GM21786 (cell line): ENCODE data around the gene ATAD2B.

Experiments
- ATAC-seq: cut with Tn5 transposase; IDR thresholded peaks from one replicate; pipeline ENCODE4 v1.9.1; 2021; ENCODE audit not compliant: unreplicated experiment

The ATAD2B gene

DNA sequence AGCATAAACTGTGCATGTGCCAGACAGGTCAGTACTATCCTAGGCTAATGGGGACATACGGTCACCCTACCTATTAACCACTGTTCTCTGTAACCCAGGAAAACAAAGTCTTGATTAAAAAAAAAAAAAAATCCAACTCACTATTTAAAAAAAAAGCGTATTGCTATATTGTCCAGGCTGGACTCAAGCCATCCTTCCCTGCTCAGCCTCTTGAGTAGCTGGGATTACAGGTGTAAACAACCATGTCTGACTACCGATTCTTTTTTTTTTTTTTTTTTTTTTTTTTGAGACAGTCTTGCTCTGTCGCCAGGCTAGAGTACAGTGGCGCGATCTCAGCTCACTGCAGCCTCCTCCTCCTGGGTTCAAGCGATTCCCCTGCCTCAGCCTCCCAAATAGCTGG is 11.6 kb downstream of the ATAD2B start:
- no peak for ATAC-seq

DNA sequence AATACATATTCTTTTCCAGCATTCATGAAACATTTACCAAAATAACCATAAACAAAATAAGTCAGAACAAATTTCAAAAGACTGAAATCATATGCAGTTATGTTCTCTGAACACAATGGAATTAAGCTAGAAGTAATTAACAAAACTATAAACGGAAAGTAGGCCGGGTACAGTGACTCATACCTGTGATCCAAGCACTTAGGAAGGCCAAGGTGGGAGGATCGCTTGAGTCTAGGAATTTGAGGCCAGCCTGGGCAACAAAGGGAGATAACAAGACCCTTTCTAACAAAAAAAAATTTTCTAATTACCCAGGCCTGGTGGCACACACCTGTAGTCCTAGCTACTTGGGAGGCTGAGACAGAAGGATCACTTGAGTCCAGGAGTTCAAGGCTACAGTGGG is 14.9 kb downstream of the ATAD2B start:
- ATAC-seq = no peak

DNA sequence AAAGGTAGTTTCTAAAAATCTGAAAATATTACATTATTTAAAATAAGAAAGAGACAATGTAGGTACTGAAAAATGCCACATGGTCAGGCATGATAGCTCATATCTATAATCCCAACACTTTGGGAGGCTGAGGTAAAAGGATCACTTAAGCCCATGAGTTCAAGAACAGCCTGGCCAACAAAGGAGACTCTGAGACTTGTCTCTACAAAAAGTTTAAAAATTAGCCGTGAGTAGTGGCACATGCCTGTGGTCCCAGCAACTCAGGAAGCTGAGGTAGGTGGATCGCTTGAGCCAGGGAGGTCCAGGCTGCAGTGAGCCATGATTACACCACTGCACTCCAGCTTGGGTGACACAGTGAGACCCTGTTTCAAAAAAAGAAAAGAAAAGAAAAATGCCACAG is 21.8 kb downstream of the ATAD2B start:
- no peak for ATAC-seq

DNA sequence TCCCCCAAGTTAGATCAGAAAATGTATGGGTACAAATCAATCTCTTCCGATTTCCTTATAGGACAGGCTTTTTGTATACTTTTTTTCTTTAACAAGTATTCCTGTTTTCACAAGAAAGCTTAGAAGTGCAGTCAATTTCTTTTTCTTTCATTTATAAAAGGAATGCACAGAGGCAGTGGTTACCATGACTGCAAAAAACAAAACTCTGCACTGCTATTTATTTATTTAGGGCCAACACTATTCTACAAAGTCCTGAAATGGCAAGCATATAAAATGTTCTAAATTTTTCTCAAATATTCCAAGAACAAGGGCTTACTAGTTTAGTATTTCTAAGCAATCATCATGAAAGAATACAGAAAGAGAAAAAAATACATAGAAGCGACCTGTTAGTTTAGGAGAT is 22.2 kb downstream of the ATAD2B start:
- ATAC-seq = no peak

DNA sequence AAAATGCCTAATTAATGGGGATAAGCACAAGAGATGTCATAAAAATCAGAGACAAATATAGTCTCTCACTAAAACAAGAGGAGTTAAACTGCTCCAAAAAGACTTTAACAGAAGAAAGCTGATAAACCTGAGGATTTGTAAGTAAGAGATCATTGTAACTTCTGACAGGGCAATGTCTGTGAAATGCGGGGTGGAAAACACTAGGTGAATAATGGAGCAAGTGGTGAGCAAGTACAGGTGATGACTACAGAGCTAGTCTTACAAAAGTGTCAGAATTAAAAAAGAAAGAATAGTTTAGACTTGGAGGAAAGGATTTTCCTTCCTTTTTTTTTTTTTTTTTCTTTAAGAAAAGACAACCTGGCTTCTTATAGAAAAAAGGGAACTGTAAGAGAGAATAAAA is 22.7 kb downstream of the ATAD2B start:
- no peak for ATAC-seq

DNA sequence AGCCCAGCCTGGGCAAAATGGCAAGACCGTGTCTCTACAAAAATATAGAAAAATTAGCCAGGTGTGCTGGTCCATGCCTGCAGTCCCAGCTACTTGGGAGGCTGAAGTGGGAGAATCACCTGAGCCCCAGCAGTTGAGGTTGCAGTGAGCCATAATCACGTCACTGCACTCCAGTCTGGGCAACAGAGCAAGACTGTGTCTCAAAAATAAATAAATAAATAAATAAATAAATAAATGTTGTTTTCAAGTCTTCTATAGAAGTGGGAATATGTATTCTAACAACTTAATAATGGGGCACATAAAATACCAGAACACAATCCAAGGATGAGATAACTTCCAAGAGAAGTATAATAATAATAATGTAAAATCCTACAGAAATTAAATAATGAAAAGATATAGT is 23.9 kb downstream of the ATAD2B start:
- no peak for ATAC-seq

DNA sequence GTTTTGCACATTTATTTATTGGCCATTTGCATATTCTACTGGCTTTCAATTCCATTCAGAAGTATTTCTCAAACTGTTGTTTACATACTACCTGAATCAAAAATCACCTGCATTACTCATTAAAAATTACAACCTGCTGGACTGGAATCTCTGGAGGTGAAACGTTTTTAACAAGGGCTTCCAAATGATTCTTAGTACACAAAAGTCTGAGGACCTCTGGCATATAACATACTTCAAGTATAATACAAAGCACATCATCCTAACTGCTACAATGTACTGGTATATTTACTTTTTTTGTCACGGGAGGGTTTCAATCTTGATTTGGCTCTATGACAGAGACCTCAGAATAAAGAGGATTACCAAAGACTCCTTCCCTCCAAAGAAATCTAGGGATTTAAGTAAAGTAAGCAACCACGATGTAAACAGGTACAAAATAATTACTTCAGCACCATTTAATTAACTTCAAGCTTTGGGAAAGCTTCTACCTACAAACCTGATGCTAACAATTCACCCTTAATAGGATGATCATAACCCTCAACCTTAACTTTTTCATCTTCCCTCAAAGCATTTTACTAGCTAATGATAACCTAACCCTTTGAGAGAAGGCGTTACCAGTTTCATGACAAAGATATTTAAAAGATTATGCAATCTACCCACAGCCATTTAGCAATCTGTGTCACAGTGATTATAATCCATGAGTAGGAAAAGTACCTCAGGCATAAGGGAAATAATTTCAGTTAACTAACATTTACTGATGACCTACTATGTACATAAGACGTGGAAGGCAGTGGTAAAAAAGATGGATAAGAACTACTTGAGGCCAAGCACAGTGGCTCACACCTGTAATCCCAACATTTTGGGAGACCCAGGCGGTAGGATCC is 24.7 kb downstream of the ATAD2B start:
- no peak for ATAC-seq

DNA sequence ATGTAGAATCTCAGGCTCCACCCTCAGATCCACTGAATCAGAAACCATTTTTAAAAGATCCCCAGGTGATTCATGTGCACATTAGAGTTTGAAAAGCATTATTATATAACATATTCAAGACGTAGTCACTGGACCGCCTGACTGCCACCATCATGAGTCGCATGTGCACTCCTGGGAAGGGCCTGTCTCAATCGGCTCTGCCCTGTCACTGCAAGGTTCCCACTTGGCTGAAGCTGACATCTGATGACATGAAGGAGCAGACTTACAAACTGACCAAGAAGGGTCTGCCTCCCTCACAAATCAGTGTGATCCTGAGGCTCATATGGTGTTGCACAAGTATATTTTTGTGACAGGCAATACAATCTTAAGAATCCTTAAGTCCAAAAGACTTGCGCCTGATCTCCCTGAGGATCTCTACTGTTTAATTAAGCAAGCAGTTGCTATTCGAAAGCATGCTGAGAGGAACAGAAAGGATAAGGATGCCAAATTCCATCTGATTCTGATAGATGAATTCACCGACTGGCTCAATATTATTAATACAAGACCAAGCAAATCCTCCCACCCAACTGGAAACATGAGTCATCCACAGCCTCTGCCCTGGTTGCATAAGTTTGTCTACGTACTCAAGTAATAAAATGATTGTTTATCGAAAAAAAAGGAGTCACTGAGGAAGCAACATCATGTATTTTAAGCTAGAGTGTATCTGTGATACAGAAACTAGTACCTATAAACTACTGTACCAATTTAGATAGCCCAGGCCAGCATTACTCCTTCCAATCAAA is 26.2 kb downstream of the ATAD2B start:
- no peak for ATAC-seq

DNA sequence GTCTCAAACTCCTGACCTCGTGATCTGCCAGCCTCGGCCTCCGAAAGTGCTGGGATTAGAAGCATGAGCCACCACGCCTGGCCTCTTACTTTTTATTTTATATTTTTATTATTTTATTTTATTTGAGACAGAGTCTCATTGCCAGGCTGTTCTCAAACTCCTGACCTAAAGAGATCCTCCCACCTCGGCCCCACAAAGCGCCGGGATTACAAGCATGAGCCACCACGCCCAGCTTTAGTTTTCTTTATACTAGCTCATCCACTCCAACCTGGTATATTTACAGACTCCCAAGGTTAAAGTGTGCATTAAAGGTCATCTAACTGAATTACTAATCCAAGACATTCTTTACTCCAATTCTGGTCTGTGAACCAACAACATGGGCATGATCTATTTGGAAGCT is 26.8 kb downstream of the ATAD2B start:
- ATAC-seq = no peak

DNA sequence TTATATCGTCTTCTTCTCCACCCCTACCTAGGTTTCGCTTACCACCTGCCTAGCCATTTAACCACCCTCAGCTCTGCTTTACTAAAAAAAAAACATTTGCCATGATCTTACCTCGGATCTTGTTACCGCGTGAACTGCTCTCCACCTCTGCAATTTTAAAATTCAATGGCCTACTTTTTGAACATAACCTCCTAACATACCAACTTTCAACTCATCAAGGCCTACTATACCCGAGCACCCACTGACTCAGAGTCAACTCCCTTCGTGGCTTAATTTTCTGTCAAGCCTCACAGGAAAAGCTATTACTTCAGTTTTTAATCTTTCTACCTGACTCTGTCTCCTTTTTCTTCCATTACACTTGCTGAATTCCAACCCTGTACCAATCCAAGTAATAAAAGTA is 55.7 kb downstream of the ATAD2B start:
- no peak for ATAC-seq

DNA sequence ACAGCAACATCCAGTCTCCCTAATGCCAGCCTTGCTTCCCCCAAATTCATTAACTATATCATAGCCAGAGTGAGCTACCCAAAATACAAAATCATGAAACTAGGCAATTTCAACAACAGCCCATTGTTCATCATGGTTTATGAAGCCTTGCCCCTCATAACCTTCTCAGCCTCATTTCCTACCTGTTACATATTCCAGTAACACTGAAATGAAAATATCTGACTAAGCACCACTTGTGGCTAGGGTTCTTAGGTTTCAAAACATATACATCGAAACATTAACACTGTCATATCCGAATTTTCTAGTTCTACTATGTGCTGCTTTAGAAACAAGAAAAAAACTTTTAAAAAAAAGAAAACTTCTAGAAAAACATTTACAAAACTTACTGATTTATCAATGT is 59.5 kb downstream of the ATAD2B start:
- ATAC-seq = no peak

DNA sequence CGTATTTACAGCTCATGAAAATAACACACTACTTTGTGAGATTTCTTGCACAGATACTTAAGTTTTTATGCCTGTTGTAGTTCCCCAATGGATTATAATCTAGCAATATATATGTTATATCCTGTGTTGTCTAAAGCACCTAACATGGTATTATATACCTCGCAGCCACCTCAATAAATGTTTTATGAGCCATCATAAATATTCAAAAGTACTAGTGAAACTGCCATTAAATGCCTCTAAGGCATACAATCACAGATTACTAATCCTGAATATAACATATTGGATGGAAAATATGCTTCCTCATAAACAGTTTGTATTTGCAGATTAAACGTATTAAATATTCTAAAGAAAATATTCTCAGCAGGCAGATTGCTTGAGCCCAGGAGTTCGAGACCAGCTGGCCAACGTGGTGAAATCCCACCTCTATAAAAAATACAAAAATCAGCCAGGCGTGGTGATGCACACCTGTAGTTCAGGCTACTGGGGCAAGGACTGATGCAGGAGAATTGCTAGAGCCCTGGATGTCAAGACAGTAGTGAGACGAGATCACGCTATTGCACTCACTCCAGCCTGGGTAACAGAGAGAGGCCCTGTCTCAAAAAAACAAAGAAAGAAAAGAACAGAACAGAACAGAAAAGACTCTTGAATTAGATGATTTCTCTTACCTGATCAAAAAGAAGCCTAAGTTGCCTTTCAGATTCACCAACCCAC is 64.1 kb downstream of the ATAD2B start:
- no peak for ATAC-seq

DNA sequence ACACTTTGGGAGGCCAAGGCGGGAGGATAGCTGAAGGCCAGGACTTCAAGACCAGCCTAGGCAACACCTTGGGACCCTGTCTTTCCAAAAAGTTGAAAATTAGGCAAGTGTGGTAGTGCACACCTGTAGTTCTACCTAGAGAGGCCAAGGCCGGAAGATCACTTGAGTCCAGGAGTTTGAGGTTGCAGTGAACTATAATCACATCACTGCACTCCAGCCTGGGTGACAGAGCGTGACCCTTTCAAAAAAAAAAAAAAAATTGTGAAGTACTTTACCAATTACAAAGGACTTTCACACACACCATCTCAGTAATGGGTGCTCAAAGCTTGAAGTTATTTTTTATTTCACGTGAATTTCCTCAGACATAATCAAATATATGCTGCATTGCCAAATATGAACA is 65.0 kb downstream of the ATAD2B start:
- no peak for ATAC-seq

DNA sequence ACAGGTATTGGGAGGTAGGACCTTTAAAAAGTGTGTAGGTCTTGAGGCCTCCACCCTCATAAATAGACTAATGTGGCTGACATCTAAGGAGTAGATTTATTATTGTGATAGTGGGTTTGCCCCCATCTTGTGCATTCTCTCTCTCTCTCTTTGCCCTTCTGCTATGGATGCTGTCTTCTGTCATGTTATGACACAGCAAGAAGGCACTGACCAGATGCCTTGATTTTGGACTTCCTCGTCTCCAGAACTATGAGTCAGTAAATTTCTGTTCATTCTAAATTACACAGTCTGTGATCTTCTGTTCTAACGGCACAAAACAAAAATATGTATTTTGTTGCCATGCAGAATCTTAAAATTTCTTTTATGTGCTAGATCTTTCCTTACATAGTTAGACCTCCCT is 66.9 kb downstream of the ATAD2B start:
- no peak for ATAC-seq

DNA sequence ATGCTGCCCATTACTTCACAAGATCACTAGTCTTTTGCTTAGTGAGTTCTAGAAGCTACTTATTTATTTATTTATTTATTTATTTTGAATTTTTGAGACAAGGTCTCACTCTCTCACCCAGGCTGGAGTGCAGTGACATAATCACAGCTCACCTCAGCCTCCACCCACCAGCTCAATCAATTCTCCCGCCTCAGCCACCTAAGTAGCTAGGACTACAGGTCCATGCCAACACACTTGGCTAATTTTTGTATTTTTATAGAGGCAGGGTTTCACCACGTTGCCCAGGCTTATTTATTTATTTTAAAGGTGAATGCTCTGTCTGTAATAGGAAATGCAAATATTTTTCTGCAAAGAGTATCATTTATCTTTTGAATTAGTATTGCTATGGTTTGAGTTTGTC is 67.7 kb downstream of the ATAD2B start:
- ATAC-seq = no peak

DNA sequence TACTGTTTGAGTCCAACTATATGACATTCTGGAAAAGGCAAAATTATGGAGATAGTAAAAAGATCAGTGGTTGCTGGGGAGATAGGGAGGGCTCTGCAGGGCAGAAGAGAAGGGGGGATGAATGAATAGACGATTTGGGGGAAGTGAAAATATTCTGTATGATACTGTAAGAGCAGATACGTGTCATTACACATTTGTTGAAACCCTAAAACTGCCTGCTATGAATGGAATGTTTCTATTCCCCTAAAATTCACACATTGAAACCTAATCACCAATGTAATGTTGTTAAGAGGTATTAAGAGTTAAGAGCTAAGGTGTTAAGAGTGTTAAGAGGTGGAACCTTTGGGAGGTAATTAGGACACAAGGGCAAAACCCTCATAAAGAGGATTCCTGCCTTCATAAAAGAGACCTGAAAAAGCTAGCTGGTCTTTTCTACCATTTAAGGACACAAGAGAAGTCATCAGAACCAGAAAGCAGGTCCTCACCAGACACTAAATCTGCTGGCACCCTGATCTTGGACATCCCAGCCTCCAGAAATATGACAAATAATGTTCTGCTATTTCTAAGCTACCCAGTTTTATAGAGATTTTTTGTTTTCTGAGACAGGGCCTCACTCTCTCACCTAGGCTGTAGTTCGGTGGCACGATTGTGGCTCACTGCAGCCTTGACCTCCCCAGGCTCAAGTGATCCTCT is 76.2 kb downstream of the ATAD2B start:
- peak; percentile 87 for ATAC-seq

DNA sequence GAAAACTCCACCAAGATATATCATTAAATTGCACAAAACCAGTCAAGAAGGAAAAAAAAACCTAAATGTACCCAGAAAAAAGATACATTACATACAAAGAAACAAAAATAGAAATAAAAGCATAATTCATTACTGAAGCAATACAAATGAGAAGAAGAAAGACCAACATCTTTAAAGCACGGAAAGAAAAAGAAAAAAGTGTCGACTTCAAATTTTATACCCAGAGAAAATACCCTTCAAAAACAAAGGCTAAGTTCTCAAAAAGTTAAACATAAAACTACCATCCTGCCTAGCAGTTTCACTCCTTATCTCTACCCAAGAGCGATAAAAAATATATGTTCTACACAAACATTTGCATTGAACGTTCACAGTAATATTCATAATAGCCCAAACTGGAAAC is 82.0 kb downstream of the ATAD2B start:
- ATAC-seq = no peak

DNA sequence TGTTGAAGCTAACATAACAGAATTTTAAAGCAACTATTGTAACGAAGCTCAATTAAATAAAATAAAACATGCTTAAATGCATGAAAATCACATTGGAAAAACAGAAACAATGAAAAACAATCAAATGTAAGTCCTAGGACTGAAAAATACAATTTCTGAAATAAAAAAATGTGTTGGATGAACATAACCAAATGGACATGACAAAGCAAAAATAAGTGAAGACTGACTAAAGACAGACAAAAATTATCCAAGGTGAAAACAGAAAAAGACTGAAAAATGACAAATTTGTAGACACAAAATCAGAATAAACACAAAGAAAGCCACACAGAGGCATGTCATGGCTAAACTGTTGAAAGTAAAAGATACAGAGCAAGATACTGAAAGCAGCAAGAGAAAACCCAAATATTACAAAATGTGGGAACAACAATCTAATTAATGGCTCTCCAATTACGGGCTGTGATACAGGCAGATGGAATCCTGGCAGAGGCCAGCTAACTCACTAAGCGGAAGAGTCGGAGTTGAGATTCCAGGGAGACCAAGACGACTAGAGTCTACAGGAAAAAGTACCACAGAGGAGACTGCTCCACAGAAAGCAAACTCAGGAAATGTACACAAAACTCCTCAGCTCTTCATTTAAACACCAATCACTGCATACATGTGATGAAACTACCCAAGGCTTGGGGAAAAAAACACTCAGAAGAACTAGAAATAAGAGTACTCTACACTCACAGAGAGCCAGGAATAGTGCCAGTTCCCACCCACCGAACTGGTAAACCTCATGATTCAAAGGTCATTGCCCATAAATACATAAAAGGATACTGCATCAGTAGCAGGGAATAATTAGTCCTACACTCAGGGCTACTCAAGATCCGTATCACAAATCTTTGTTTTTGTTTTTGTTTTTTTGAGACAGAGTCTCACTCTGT is 83.6 kb downstream of the ATAD2B start:
- ATAC-seq = no peak

DNA sequence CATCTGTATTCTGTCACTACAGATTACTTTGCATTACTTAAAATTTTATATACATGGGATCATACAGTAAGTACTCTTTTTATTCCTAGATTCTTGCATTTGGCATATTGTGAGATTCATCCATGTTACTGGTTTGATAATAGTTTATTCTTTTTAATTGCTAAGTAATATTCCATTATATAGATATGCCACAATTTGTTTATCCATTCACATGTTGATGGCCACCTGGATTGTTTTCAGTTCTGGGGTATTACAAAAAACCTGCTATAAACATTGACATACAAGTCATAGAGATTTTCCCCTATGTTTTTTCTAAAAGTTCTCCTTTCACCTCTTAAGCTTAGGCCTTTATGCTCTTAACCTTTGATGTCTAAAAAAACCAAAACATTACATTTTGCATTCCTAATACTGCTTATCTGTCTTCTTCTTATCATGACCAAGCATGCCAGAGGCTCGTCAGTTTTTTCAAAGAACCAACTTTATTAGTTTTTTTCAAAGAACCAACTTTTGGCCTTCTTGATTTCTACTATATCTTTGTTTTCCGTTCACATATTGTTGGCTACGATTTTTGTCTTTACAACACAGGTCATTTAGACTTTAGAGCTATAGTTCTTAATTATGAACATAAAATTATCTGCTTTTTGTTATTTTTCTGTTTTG is 86.9 kb downstream of the ATAD2B start:
- ATAC-seq = no peak

DNA sequence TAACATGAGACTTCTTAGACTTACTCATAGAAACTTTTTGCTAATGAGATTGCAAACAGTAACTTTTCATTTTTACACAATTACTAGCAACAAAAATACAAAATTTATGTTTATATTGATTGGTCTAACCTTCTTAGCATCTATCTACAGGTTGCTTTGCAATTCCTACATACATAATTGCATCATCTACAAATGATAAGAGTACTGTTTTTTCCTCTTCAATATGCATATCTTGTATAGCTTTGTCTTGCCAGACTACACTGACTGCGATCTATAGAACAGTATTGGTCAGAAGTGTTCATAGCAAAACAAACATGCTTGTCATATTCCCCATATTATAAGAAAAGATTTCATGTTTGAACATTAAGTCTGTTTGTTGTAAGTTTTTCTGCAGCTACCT is 87.9 kb downstream of the ATAD2B start:
- ATAC-seq = no peak
